Breast epithelium (tissue), 3 donors: ENCODE measurements around the gene OR2A2.

ENCODE experiments used
- POLR2A ChIP-seq: fragments of 450-650 bp; IDR thresholded peaks from one replicate; pipeline ENCODE4 v1.6.1; 2016; ENCODE audit warnings: antibody characterized with exemption, mild to moderate bottlenecking, moderate library complexity
- TF ChIP-seq, protein P1 (sequence below), 3 donors: fragments of 450-650 bp; IDR thresholded peaks; one replicate each; pipeline ENCODE4 v1.5.1; 2016 to 2017; ENCODE audit warnings: antibody characterized with exemption in 3 of 3, mild to moderate bottlenecking in 3 of 3, moderate library complexity in 3 of 3

DNA sequence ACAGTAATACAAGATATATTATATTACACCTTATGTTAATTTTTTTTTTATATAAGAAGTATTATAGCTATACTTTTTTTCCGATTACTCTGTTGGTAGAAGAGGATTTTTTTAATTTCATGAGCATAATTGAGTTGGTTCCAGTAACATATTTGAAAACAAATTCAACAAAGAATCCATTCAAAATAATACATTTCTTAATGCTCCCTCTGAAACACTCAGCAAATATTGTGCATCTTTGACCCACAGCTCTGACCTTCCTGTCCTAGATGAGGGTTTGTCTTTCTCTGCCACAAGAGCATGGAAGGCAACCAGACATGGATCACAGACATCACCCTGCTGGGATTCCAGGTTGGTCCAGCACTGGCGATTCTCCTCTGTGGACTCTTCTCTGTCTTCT lies at the start of gene OR2A2:
- TF ChIP-seq POLR2A = no peak
- TF ChIP-seq, protein P1, sequence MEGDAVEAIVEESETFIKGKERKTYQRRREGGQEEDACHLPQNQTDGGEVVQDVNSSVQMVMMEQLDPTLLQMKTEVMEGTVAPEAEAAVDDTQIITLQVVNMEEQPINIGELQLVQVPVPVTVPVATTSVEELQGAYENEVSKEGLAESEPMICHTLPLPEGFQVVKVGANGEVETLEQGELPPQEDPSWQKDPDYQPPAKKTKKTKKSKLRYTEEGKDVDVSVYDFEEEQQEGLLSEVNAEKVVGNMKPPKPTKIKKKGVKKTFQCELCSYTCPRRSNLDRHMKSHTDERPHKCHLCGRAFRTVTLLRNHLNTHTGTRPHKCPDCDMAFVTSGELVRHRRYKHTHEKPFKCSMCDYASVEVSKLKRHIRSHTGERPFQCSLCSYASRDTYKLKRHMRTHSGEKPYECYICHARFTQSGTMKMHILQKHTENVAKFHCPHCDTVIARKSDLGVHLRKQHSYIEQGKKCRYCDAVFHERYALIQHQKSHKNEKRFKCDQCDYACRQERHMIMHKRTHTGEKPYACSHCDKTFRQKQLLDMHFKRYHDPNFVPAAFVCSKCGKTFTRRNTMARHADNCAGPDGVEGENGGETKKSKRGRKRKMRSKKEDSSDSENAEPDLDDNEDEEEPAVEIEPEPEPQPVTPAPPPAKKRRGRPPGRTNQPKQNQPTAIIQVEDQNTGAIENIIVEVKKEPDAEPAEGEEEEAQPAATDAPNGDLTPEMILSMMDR (IDR thresholded peaks at IDR 0.05) = no peak
